Body of pancreas (tissue), 4 donors: ENCODE data around the gene ZCCHC7.

ENCODE experiments used
- CTCF ChIP-seq, 7 experiments: fragments of 450-650 bp in 4 of 7; fragments of 200-600 bp in 3 of 7; sonication (generic) in 3 of 7; IDR thresholded peaks; one replicate each; pipeline ENCODE4 v1.5.1; 2016 to 2019; ENCODE audit warnings: antibody characterized with exemption in 7 of 7
- POLR2A ChIP-seq, 3 donors: fragments of 450-650 bp; IDR thresholded peaks; one replicate each; pipeline ENCODE4 v1.6.1; 2016; ENCODE audit warnings: antibody characterized with exemption in 3 of 3, mild to moderate bottlenecking in 2 of 3

DNA sequence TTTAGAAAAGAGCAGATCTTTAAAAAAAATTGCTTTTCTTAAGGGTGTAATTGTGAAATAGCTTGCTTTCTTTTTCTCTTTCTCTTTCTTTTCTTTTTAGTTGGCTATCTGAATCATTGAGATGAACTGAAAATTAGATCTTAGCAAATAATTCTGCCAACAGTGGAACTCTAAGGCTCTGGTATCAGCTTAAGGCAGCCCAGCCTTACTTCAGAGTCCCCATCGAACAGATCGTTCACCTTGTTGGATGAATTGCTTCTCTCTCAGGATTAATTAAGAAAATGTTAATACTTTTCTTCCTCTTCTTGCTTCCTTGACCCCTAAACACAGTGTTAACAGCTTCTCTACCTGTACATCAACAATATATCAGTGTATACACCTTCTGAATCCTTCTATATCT is 92.1 kb downstream of the ZCCHC7 start:
- TF ChIP-seq CTCF (IDR thresholded peaks at IDR 0.05) (no peak), POLR2A (IDR thresholded peaks at IDR 0.05) (no peak)
